ENCODE results near the gene GTPBP3. TPM values are rescaled to one million over a fixed set of nuclear protein-coding genes. Genes with fewer than 3 reads are reported as not detected.

GTPBP3 gene
- total RNA-seq, 2 experiments from 2014 or later, result 21.2 to 24.0 TPM

- no peaks in the 10 kb centered on the region for H3K36me3 ChIP-seq (ENCODE audit: insufficient read depth, low read length)
- H3K9me3 ChIP-seq (ENCODE audit: control insufficient read depth in 1 of 2, insufficient read depth in 1 of 2, low read length in 2 of 2), result no peaks in the 10 kb centered on the region
- peak; percentile 51 for ATAC-seq (ENCODE audit: poor library complexity)
- Mint-ChIP-seq H3K9me3 (no peaks in the 10 kb centered on the region), H3K4me1 (ENCODE audit: low read depth) (peaks cover 10% of the 10 kb centered on the region), H3K27me3 (no peaks in the 10 kb centered on the region), H3K4me3 (peak overlapping the region; percentile 38), H3K27ac (no peak overlapping the region), H3K36me3 (ENCODE audit: low read depth) (no peaks in the 10 kb centered on the region)
- H3K27ac ChIP-seq (ENCODE audit: low read depth in 1 of 2, low read length in 2 of 2), result no peak overlapping the region
- ChIA-PET CTCF (interaction anchor here (0.6 to 2.2 kb wide), 16 partner anchors 10 to 126 kb away, joined by 3 to 17 read pairs (median 3); partner anchors contain the start of genes ABHD8, BST2, MVB12A and TMEM221), POLR2A (interaction anchor here (0.9 to 1.0 kb wide), 2 partner anchors 9 to 93 kb away, joined by 3 read pairs; no protein-coding TSS in a partner anchor)
- H3K4me3 ChIP-seq (ENCODE audit: low read length), result no peak overlapping the region
- H3K4me1 ChIP-seq (ENCODE audit: insufficient read depth, low read length), result peaks cover 16% of the 10 kb centered on the region
- DNase-seq, result peak; percentile 40 to 80 (median 54)
- intact Hi-C loops (cut with DNase I, micrococcal nuclease), result loop anchor here (1.0 to 10.0 kb wide), 5 partner anchors 40 to 321 kb away; partner anchors contain the start of genes BABAM1 (in 1 of the 2) and USHBP1 (in 1 of the 2)
- H3K27me3 ChIP-seq (ENCODE audit: control insufficient read depth in 1 of 2, insufficient read depth in 2 of 2, low read length in 2 of 2), result no peaks in the 10 kb centered on the region
- peak; percentile 92 for TF ChIP-seq CTCF (IDR thresholded peaks at IDR 0.05)
Measured at GRCh38 chr19:17385878-17386611, 48.7 kb downstream of the GTPBP3 start.

- H3K9me3 ChIP-seq (ENCODE audit: control insufficient read depth in 1 of 2, insufficient read depth in 1 of 2, low read length in 2 of 2), result no peaks in the 10 kb centered on the region
- H3K4me3 Mint-ChIP-seq, result peak overlapping the region; percentile 62
- intact Hi-C loops (cut with DNase I, micrococcal nuclease), result loop anchor here (10.0 kb wide), 2 partner anchors 124 to 324 kb away; partner anchors contain the start of genes BABAM1 (in 1 of the 2) and USHBP1 (in 1 of the 2)
- H3K27me3 Mint-ChIP-seq, result no peaks in the 10 kb centered on the region
- H3K9me3 Mint-ChIP-seq, result no peaks in the 10 kb centered on the region
- no peak overlapping the region for H3K4me3 ChIP-seq (ENCODE audit: low read length)
- no peak for TF ChIP-seq CTCF (IDR thresholded peaks at IDR 0.05)
- ChIA-PET CTCF (interaction anchor here (0.9 to 1.4 kb wide), 2 partner anchors 55 to 96 kb away, joined by 3 read pairs; no protein-coding TSS in a partner anchor), POLR2A (interaction anchor here (1.0 to 1.1 kb wide), 2 partner anchors 15 to 17 kb away, joined by 3 read pairs; partner anchors contain the start of gene BST2)
- no peaks in the 10 kb centered on the region for H3K27me3 ChIP-seq (ENCODE audit: control insufficient read depth in 1 of 2, insufficient read depth in 2 of 2, low read length in 2 of 2)
- H3K27ac Mint-ChIP-seq, result no peak overlapping the region
- H3K27ac ChIP-seq (ENCODE audit: low read depth in 1 of 2, low read length in 2 of 2), result no peak overlapping the region
- DNase-seq (no peak), ATAC-seq (ENCODE audit: poor library complexity) (no peak)
- no peaks in the 10 kb centered on the region for H3K36me3 ChIP-seq (ENCODE audit: insufficient read depth, low read length)
- peaks cover 24% of the 10 kb centered on the region for H3K4me1 ChIP-seq (ENCODE audit: insufficient read depth, low read length)
- no peaks in the 10 kb centered on the region for H3K36me3 Mint-ChIP-seq (ENCODE audit: low read depth)
- peaks cover 17% of the 10 kb centered on the region for H3K4me1 Mint-ChIP-seq (ENCODE audit: low read depth)
Measured at GRCh38 chr19:17389288-17389687, 51.9 kb downstream of the GTPBP3 start.

GRCh38 chr19:17389957-17390664, 52.8 kb downstream of the GTPBP3 start:
- Mint-ChIP-seq H3K36me3 (ENCODE audit: low read depth) (no peaks in the 10 kb centered on the region), H3K4me3 (no peak overlapping the region), H3K9me3 (no peaks in the 10 kb centered on the region), H3K4me1 (ENCODE audit: low read depth) (peaks cover 19% of the 10 kb centered on the region), H3K27me3 (no peaks in the 10 kb centered on the region), H3K27ac (no peak overlapping the region)
- ChIA-PET POLR2A (interaction anchor here (1.1 to 1.2 kb wide), 3 partner anchors 15 to 29 kb away, joined by 3 to 6 read pairs (median 4); partner anchors contain the start of genes BST2 and MVB12A), CTCF (interaction anchor here (0.5 to 1.4 kb wide), 4 partner anchors 56 to 1549 kb away, joined by 3 to 4 read pairs (median 3); no protein-coding TSS in a partner anchor)
- no peak for TF ChIP-seq CTCF (IDR thresholded peaks at IDR 0.05)
- no peaks in the 10 kb centered on the region for H3K9me3 ChIP-seq (ENCODE audit: control insufficient read depth in 1 of 2, insufficient read depth in 1 of 2, low read length in 2 of 2)
- DNase-seq (peak in 3 of 14 experiments; percentile 33 to 50 (median 45)), ATAC-seq (ENCODE audit: poor library complexity) (no peak)
- intact Hi-C loops (cut with DNase I, micrococcal nuclease), result loop anchor here (5.0 to 10.0 kb wide), 3 partner anchors 77 to 325 kb away; partner anchors contain the start of genes BABAM1 (in 1 of the 2) and USHBP1 (in 1 of the 2)
- H3K4me3 ChIP-seq (ENCODE audit: low read length), result peak overlapping the region; percentile 74
- H3K27me3 ChIP-seq (ENCODE audit: control insufficient read depth in 1 of 2, insufficient read depth in 2 of 2, low read length in 2 of 2), result no peaks in the 10 kb centered on the region
- H3K4me1 ChIP-seq (ENCODE audit: insufficient read depth, low read length), result peaks cover 29% of the 10 kb centered on the region
- no peak overlapping the region for H3K27ac ChIP-seq (ENCODE audit: low read depth in 1 of 2, low read length in 2 of 2)
- no peaks in the 10 kb centered on the region for H3K36me3 ChIP-seq (ENCODE audit: insufficient read depth, low read length)
